IMR-90 (cell line): ENCODE results near the gene ZNF318. TPM values are rescaled to one million over a fixed set of nuclear protein-coding genes. Genes with fewer than 3 reads are reported as not detected.

Source experiments
- ATAC-seq: fragments of 200-7000 bp; cut with Tn5 transposase; 2 replicates; pipeline ENCODE4 v1.9.1; 2020; ENCODE audit warnings: low read depth, mild to moderate bottlenecking, moderate library complexity
- BruUV-seq: library from RNA; stranded (reverse); fragments of 400-500 nt; replicated peaks from 2 replicates; lab custom pipeline; 2021; lab: Mats Ljungman, UMichigan
- CTCF ChIA-PET: fragments of 300-600 bp; formaldehyde crosslinking; extraction: SDS; loops from one replicate; lab custom pipeline; 2021; ENCODE audit warnings: antibody characterized with exemption; lab: Yijun Ruan, JAX
- POLR2A ChIA-PET: fragments of 300-600 bp; sonication (Branson Sonifier 250); formaldehyde crosslinking; loops from one replicate; lab custom pipeline; 2022; ENCODE audit warnings: antibody characterized with exemption; ENCODE audit not compliant: unreplicated experiment; lab: Charles Lee
- DNase-seq: peaks from one replicate; pipeline ENCODE4 v3.0.0; 2013
- H2AFZ ChIP-seq: replicated peaks from 2 replicates; pipeline ENCODE3; 2013; ENCODE audit warnings: low read length, mild to moderate bottlenecking; ENCODE audit not compliant: poor library complexity
- H2AK5ac ChIP-seq: 2 replicates; pipeline ENCODE4 v1.6.1; 2013; ENCODE audit warnings: low read depth, low read length, inconsistent platforms
- H2AK9ac ChIP-seq: replicated peaks from 2 replicates; pipeline ENCODE3; 2013; ENCODE audit warnings: mild to moderate bottlenecking, low read depth, low read length, moderate library complexity; ENCODE audit not compliant: poor library complexity
- H2BK120ac ChIP-seq: 2 replicates; pipeline ENCODE4 v1.6.1; 2013; ENCODE audit warnings: low read depth, low read length, inconsistent platforms
- H2BK15ac ChIP-seq: 3 replicates; pipeline ENCODE4 v1.6.1; 2013; ENCODE audit warnings: low read depth, low read length, inconsistent platforms
- H2BK20ac ChIP-seq: 2 replicates; pipeline ENCODE4 v1.6.1; 2013; ENCODE audit warnings: low read depth, mild to moderate bottlenecking, inconsistent platforms, low read length, moderate library complexity
- H2BK5ac ChIP-seq: 2 replicates; pipeline ENCODE4 v1.6.1; 2013; ENCODE audit warnings: mild to moderate bottlenecking, low read depth, low read length, inconsistent platforms; ENCODE audit not compliant: poor library complexity, severe bottlenecking
- H3K14ac ChIP-seq: replicated peaks from 2 replicates; pipeline ENCODE4 v1.6.1; 2013; ENCODE audit warnings: low read depth, low read length, inconsistent platforms
- H3K18ac ChIP-seq: 2 replicates; pipeline ENCODE4 v1.6.1; 2013; ENCODE audit warnings: low read depth, low read length, control low read depth
- H3K23ac ChIP-seq: 2 replicates; pipeline ENCODE4 v1.6.1; 2013; ENCODE audit warnings: low read depth, low read length, inconsistent platforms
- H3K27ac ChIP-seq: 2 replicates; pipeline ENCODE4 v1.5.1; 2013; ENCODE audit warnings: mild to moderate bottlenecking, control low read depth, low read length; ENCODE audit not compliant: insufficient read depth
- H3K27me3 ChIP-seq: 2 replicates; pipeline ENCODE4 v1.6.1; 2013; ENCODE audit warnings: low read length; ENCODE audit not compliant: control insufficient read depth, insufficient read depth
- H3K36me3 ChIP-seq: 2 replicates; pipeline ENCODE4 v1.6.1; 2013; ENCODE audit warnings: low read length, mixed read lengths; ENCODE audit not compliant: control insufficient read depth, insufficient read depth
- H3K4ac ChIP-seq: 2 replicates; pipeline ENCODE4 v1.6.1; 2013; ENCODE audit warnings: low read depth, low read length, inconsistent platforms
- H3K4me1 ChIP-seq: 2 replicates; pipeline ENCODE4 v1.6.1; 2013; ENCODE audit warnings: low read length, mixed read lengths; ENCODE audit not compliant: control insufficient read depth, insufficient read depth
- H3K4me2 ChIP-seq: 2 replicates; pipeline ENCODE4 v1.6.1; 2013; ENCODE audit warnings: low read depth, mild to moderate bottlenecking, control low read depth, low read length, moderate library complexity
- H3K4me3 ChIP-seq: 2 replicates; pipeline ENCODE4 v1.5.1; 2013; ENCODE audit warnings: low read depth, mild to moderate bottlenecking, control low read depth, low read length, moderate library complexity; ENCODE audit not compliant: insufficient read depth
- H3K56ac ChIP-seq: 2 replicates; pipeline ENCODE4 v1.6.1; 2013; ENCODE audit warnings: low read length, inconsistent platforms; ENCODE audit not compliant: insufficient read depth; ENCODE audit errors: extremely low read depth
- H3K79me1 ChIP-seq, 2 experiments: 2 replicates each; pipeline ENCODE4 v1.6.1; 2013; ENCODE audit warnings: low read length in 2 of 2, inconsistent platforms in 1 of 2, low read depth in 1 of 2
- H3K9ac ChIP-seq: 2 replicates; pipeline ENCODE4 v1.6.1; 2013; ENCODE audit warnings: low read depth, low read length, control low read depth
- H3K9me1 ChIP-seq: 2 replicates; pipeline ENCODE4 v1.6.1; 2013; ENCODE audit warnings: low read length, inconsistent platforms; ENCODE audit not compliant: insufficient read depth
- H3K9me3 ChIP-seq: 2 replicates; pipeline ENCODE4 v1.6.1; 2013; ENCODE audit warnings: low read length; ENCODE audit not compliant: control insufficient read depth, insufficient read depth
- H4K20me1 ChIP-seq: 2 replicates; pipeline ENCODE4 v1.6.1; 2013; ENCODE audit warnings: low read length, inconsistent platforms; ENCODE audit not compliant: insufficient read depth
- H4K5ac ChIP-seq: 2 replicates; pipeline ENCODE4 v1.6.1; 2013; ENCODE audit warnings: mild to moderate bottlenecking, low read depth, low read length, control low read depth
- H4K8ac ChIP-seq, 2 experiments: 2 replicates each; pipeline ENCODE4 v1.6.1; 2013; ENCODE audit warnings: low read depth in 2 of 2, low read length in 2 of 2, control low read depth in 1 of 2, inconsistent platforms in 1 of 2
- H4K91ac ChIP-seq: 2 replicates; pipeline ENCODE4 v1.6.1; 2013; ENCODE audit warnings: low read depth, low read length, inconsistent platforms; ENCODE audit not compliant: insufficient read depth
- BHLHE40 ChIP-seq: fragments of 150-350 bp; IDR thresholded peaks from 2 replicates; pipeline ENCODE4 v1.6.1; 2016; ENCODE audit warnings: mild to moderate bottlenecking, low read depth, low read length
- CEBPB ChIP-seq: IDR thresholded peaks from 2 replicates; pipeline ENCODE4 v1.6.1; 2012; ENCODE audit warnings: low read depth, low read length, improper control_type of control experiment
- CHD1 ChIP-seq: IDR thresholded peaks from 2 replicates; pipeline ENCODE4 v1.6.1; 2012; ENCODE audit warnings: low read depth, low read length, improper control_type of control experiment
- FOS ChIP-seq: fragments of 150-350 bp; IDR thresholded peaks from 2 replicates; pipeline ENCODE4 v1.6.1; 2016; ENCODE audit warnings: low read depth, low read length
- MAFK ChIP-seq: IDR thresholded peaks from 2 replicates; pipeline ENCODE4 v1.6.1; 2012; ENCODE audit warnings: low read depth, low read length, improper control_type of control experiment
- MAZ ChIP-seq: IDR thresholded peaks from 2 replicates; pipeline ENCODE4 v1.6.1; 2012; ENCODE audit warnings: low read depth, mild to moderate bottlenecking, low read length, improper control_type of control experiment, moderate library complexity, borderline replicate concordance
- RAD21 ChIP-seq: IDR thresholded peaks from 2 replicates; pipeline ENCODE4 v1.6.1; 2012; ENCODE audit warnings: low read length, improper control_type of control experiment
- RFX5 ChIP-seq: IDR thresholded peaks from 2 replicates; pipeline ENCODE4 v1.8.0; 2012; ENCODE audit warnings: low read depth, mild to moderate bottlenecking, low read length, moderate library complexity
- SMC3 ChIP-seq: fragments of 150-350 bp; IDR thresholded peaks from 2 replicates; pipeline ENCODE4 v1.6.1; 2016; ENCODE audit warnings: low read depth, mild to moderate bottlenecking, antibody characterized with exemption, low read length, moderate library complexity
- WGBS, 2 experiments: methylation state at CpG; one replicate each; pipeline versions ENCODE4 v1.1.5 to v1.1.7; 2013; ENCODE audit warnings: missing lambda C conversion rate in 2 of 2; ENCODE audit not compliant: insufficient read length in 1 of 2; ENCODE audit errors: extremely low coverage in 2 of 2; 5-methylcytosine and 5-hydroxymethylcytosine counted together
- dilution Hi-C: fragments of 300-500 bp; cut with HindIII; formaldehyde crosslinking; loops from one replicate; pipeline ENCODE4 v1.14.3; 2018; ENCODE audit warnings: low sequenced_read_pairs; ENCODE audit not compliant: unreplicated experiment
- in situ Hi-C: fragments of 300-500 bp; cut with MboI; formaldehyde crosslinking; loops from 3 replicates; pipeline ENCODE4 v1.14.3; 2019; ENCODE audit warnings: low sequenced_read_pairs, inconsistent platforms, mixed read lengths
- intact Hi-C: fragments of 100-400 bp; cut with micrococcal nuclease; formaldehyde crosslinking; loops from 2 replicates; pipeline ENCODE4 v1.10.0; 2022
- polyA plus RNA-seq, 3 experiments: library from polyadenylated mRNA; depleted of rRNA; stranded (reverse); fragments of >200 nt; gene quantifications; 2 replicates each; pipeline ENCODE4 v1.2.3, GENCODE V29; 2012; ENCODE audit warnings: low replicate concordance in 1 of 3
- total RNA-seq: library from RNA; depleted of rRNA; stranded (reverse); fragments of >200 nt; gene quantifications from 2 replicates; pipeline ENCODE4 v1.2.3, GENCODE V29; 2012
- TF ChIP-seq, protein P1 (sequence below): conservative IDR thresholded peaks from 2 replicates; pipeline ENCODE4 v1.5.1; 2012; ENCODE audit warnings: mild to moderate bottlenecking, low read depth, low read length, improper control_type of control experiment
- TF ChIP-seq, protein P2 (sequence below): fragments of 150-350 bp; IDR thresholded peaks from 2 replicates; pipeline ENCODE4 v1.6.1; 2016; ENCODE audit warnings: low read depth, mild to moderate bottlenecking, low read length, moderate library complexity, borderline replicate concordance

Gene ZNF318
- total and polyA plus RNA-seq, 2 of the 4 experiments (the other 2 are of a cell fraction), result 5.7 to 6.6 TPM

DNA sequence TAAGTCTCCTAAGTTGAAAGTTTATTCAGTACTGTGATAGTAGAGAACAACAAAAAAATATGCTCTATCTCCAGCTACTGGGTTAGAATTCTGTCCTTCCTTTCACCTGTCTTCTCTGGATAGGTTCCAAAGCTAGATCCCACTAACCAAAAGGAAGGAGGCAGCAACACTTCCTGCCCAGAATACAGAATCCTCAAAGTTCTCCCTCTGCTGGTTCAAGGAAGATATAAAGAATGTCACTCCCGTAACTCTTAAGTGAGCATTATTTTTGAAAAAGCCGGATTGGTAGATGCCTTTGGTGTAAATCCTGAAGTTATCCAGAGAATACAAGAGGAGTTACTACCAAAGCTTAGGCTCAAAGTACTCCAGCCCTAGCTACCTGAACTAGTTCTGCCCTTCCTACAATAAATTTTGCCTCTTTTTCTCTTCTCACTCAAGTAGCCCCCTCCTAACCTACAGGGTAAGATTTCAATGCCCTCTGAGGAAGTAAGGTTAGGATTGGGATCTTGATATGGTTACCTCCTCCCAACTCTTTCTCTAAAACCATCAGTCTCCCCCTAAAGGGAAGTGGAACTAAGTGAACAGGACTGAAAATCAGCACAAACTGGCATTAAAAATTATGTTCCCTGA, 34.9 kb downstream of the ZNF318 start:
- no peaks in the 10 kb centered on the region for H4K20me1 ChIP-seq
- dilution Hi-C loops (no loop called here), intact Hi-C loops (loop anchor here (1.0 to 10.0 kb wide), 3 partner anchors 71 to 430 kb away; partner anchors contain the start of gene DNPH1), in situ Hi-C loops (loop anchor here (5.0 kb wide), 1 partner anchor 72 kb away; no protein-coding TSS in a partner anchor)
- H3K36me3 ChIP-seq, result peaks cover 20% of the 10 kb centered on the region
- ChIA-PET POLR2A (interaction anchor here (0.7 kb wide), 1 partner anchor 162 kb away, joined by 4 read pairs; no protein-coding TSS in a partner anchor), CTCF (interaction anchor here (0.8 to 3.0 kb wide), 7 partner anchors 8 to 105 kb away, joined by 3 to 10 read pairs (median 3); no protein-coding TSS in a partner anchor)
- no peak overlapping the region for H3K4me3 ChIP-seq
- H3K27ac ChIP-seq, result no peak overlapping the region
- no peaks in the 10 kb centered on the region for H3K27me3 ChIP-seq
- no peaks in the 10 kb centered on the region for H3K9me3 ChIP-seq
- DNase-seq (peak; percentile 69), ATAC-seq (peak; percentile 85)
- H3K4ac ChIP-seq, result no peak overlapping the region
- H2AFZ ChIP-seq, result no peak overlapping the region
- no peaks in the 10 kb centered on the region for H3K4me1 ChIP-seq
- H4K5ac ChIP-seq, result no peak overlapping the region
- no peaks in the 10 kb centered on the region for H3K79me1 ChIP-seq
- WGBS, 2 experiments, result no CpG with 5 or more reads among the region's 2 CpGs
- H2AK5ac ChIP-seq, result no peak overlapping the region
- H3K9ac ChIP-seq, result no peak overlapping the region
- no peak overlapping the region for H4K91ac ChIP-seq
- no peak overlapping the region for H2BK15ac ChIP-seq
- no TSS peak for BruUV-seq
- no peak overlapping the region for H3K23ac ChIP-seq
- no peak overlapping the region for H3K56ac ChIP-seq
- H3K18ac ChIP-seq, result no peak overlapping the region
- no peak overlapping the region for H2BK120ac ChIP-seq
- no peak overlapping the region for H2AK9ac ChIP-seq
- H2BK20ac ChIP-seq, result no peak overlapping the region
- H3K4me2 ChIP-seq, result no peak overlapping the region
- H3K14ac ChIP-seq, result no peak overlapping the region
- no peak overlapping the region for H4K8ac ChIP-seq
- H2BK5ac ChIP-seq, result no peak overlapping the region
- TF ChIP-seq, protein P1, sequence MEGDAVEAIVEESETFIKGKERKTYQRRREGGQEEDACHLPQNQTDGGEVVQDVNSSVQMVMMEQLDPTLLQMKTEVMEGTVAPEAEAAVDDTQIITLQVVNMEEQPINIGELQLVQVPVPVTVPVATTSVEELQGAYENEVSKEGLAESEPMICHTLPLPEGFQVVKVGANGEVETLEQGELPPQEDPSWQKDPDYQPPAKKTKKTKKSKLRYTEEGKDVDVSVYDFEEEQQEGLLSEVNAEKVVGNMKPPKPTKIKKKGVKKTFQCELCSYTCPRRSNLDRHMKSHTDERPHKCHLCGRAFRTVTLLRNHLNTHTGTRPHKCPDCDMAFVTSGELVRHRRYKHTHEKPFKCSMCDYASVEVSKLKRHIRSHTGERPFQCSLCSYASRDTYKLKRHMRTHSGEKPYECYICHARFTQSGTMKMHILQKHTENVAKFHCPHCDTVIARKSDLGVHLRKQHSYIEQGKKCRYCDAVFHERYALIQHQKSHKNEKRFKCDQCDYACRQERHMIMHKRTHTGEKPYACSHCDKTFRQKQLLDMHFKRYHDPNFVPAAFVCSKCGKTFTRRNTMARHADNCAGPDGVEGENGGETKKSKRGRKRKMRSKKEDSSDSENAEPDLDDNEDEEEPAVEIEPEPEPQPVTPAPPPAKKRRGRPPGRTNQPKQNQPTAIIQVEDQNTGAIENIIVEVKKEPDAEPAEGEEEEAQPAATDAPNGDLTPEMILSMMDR, result peak; percentile 69
- TF ChIP-seq RFX5 (no peak), BHLHE40 (no peak), MAFK (no peak), MAZ (no peak), SMC3 (peak; percentile 81), FOS (no peak), RAD21 (peak; percentile 68), CEBPB (no peak), CHD1 (no peak)
- TF ChIP-seq, protein P2, sequence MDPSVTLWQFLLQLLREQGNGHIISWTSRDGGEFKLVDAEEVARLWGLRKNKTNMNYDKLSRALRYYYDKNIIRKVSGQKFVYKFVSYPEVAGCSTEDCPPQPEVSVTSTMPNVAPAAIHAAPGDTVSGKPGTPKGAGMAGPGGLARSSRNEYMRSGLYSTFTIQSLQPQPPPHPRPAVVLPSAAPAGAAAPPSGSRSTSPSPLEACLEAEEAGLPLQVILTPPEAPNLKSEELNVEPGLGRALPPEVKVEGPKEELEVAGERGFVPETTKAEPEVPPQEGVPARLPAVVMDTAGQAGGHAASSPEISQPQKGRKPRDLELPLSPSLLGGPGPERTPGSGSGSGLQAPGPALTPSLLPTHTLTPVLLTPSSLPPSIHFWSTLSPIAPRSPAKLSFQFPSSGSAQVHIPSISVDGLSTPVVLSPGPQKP, result no peak
- no peaks in the 10 kb centered on the region for H3K9me1 ChIP-seq
